Neural progenitor cell (in vitro differentiated cells): ENCODE data around the gene WWOX.

Experiments used
- EZH2 ChIP-seq: fragments of 200-600 bp; sonication (generic); IDR thresholded peaks from 2 replicates; pipeline ENCODE4 v1.6.1; 2017; ENCODE audit warnings: antibody characterized with exemption, mild to moderate bottlenecking, moderate library complexity
- TF ChIP-seq, protein P1 (sequence below): fragments of 200-600 bp; sonication (generic); IDR thresholded peaks from 2 replicates; pipeline ENCODE4 v1.5.1; 2017; ENCODE audit warnings: antibody characterized with exemption, mild to moderate bottlenecking

DNA sequence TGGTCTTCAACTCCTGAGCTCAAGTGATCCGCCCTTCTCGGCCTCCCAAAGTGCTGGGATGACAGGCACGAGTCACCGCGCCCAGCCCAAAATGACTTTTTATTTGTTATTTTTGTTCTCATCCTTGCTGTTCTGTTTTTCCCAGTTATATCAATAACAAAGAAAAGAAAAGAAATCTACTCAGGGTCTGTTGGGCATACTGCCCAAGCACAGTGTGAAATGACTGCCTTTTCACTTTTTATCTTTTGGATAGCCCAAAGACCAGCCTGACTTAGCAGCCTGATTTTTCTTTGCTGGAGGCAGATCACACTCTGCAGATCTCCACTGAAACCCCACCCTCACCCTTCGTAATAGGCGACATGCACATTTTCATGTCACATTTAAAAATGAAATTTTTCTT is 1007.8 kb downstream of the WWOX start:
- TF ChIP-seq EZH2, result no peak
- TF ChIP-seq, protein P1, sequence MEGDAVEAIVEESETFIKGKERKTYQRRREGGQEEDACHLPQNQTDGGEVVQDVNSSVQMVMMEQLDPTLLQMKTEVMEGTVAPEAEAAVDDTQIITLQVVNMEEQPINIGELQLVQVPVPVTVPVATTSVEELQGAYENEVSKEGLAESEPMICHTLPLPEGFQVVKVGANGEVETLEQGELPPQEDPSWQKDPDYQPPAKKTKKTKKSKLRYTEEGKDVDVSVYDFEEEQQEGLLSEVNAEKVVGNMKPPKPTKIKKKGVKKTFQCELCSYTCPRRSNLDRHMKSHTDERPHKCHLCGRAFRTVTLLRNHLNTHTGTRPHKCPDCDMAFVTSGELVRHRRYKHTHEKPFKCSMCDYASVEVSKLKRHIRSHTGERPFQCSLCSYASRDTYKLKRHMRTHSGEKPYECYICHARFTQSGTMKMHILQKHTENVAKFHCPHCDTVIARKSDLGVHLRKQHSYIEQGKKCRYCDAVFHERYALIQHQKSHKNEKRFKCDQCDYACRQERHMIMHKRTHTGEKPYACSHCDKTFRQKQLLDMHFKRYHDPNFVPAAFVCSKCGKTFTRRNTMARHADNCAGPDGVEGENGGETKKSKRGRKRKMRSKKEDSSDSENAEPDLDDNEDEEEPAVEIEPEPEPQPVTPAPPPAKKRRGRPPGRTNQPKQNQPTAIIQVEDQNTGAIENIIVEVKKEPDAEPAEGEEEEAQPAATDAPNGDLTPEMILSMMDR, result no peak
